ENCODE data around the gene TAGLN3. TPM values are rescaled to one million over a fixed set of nuclear protein-coding genes. Genes with fewer than 3 reads are reported as not detected.

The TAGLN3 gene
- polyA plus RNA-seq, 1 of the 3 experiments (the other 2 are of a cell fraction), result 19.6 TPM

DNA sequence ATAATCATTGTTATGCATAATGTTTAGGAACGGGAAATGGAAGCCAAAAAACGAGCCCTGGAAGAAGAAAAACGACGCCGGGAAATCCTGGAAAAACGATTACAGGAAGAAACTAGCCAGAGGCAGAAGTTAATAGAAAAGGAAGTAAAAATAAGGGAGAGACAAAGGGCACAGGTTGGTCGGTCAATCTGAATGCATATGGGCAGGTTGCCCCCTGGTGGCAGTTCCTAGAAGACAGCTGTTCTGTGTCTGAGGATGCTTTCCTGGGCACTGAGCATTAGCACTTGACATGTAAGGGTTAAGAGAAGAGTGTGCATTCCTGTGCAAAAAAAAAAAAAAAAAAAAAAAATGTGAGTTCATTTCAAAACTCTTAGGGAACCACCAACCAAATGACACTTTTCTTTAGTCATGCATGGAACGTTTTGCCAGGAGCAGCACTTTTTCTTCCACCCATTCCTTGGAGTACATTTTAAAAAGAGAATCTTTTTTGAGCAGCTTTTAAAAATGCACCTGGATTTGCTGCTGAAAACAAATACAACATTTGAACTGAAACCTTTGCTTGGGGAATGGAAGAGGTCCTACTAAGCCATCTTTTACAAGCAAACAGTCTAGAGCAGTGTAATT is 31.0 kb upstream of the TAGLN3 start:
- peak overlapping the region in 1 of 2 experiments; percentile 10; a peak in 1 of 4 replicates for H3K4me3 ChIP-seq (ENCODE audit: low read depth in 2 of 2, low read length in 1 of 2)
- peak overlapping the region; percentile 5; the same call in 1 of the 2 replicates for H3K9ac ChIP-seq
- no peaks in the 10 kb centered on the region for H3K79me2 ChIP-seq (ENCODE audit: insufficient read depth)
- POLR2A ChIA-PET, result interaction anchor here (0.6 kb wide), 1 partner anchor 11 kb away, joined by 3 read pairs; the partner anchor contains the start of gene ABHD10
- TF ChIP-seq FOXM1 (IDR thresholded peaks at IDR 0.05; ENCODE audit: low read depth), result no peak
- TF ChIP-seq RAD21 (IDR thresholded peaks at IDR 0.05; ENCODE audit: low read length), result peak; percentile 93
- TF ChIP-seq SIN3A (IDR thresholded peaks at IDR 0.05; ENCODE audit: borderline replicate concordance, low read depth, low read length), result 0 out of 2 replicates have a peak, but pooled peaks have one; percentile 53
- TF ChIP-seq, protein P1, sequence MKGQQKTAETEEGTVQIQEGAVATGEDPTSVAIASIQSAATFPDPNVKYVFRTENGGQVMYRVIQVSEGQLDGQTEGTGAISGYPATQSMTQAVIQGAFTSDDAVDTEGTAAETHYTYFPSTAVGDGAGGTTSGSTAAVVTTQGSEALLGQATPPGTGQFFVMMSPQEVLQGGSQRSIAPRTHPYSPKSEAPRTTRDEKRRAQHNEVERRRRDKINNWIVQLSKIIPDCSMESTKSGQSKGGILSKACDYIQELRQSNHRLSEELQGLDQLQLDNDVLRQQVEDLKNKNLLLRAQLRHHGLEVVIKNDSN (IDR thresholded peaks at IDR 0.05; ENCODE audit: borderline replicate concordance, low read depth), result no peak
- 0 out of 2 replicates have a peak, but pooled peaks have one; percentile 25 for TF ChIP-seq NRF1 (IDR thresholded peaks at IDR 0.05; ENCODE audit: low read depth, low read length)
- TF ChIP-seq, protein P2, sequence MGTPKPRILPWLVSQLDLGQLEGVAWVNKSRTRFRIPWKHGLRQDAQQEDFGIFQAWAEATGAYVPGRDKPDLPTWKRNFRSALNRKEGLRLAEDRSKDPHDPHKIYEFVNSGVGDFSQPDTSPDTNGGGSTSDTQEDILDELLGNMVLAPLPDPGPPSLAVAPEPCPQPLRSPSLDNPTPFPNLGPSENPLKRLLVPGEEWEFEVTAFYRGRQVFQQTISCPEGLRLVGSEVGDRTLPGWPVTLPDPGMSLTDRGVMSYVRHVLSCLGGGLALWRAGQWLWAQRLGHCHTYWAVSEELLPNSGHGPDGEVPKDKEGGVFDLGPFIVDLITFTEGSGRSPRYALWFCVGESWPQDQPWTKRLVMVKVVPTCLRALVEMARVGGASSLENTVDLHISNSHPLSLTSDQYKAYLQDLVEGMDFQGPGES (IDR thresholded peaks at IDR 0.05; ENCODE audit: low read depth, low read length), result no peak
- peak; percentile 96 for TF ChIP-seq SMC3 (IDR thresholded peaks at IDR 0.05; ENCODE audit: low read depth, low read length)
- TF ChIP-seq, protein P3, sequence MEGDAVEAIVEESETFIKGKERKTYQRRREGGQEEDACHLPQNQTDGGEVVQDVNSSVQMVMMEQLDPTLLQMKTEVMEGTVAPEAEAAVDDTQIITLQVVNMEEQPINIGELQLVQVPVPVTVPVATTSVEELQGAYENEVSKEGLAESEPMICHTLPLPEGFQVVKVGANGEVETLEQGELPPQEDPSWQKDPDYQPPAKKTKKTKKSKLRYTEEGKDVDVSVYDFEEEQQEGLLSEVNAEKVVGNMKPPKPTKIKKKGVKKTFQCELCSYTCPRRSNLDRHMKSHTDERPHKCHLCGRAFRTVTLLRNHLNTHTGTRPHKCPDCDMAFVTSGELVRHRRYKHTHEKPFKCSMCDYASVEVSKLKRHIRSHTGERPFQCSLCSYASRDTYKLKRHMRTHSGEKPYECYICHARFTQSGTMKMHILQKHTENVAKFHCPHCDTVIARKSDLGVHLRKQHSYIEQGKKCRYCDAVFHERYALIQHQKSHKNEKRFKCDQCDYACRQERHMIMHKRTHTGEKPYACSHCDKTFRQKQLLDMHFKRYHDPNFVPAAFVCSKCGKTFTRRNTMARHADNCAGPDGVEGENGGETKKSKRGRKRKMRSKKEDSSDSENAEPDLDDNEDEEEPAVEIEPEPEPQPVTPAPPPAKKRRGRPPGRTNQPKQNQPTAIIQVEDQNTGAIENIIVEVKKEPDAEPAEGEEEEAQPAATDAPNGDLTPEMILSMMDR (IDR thresholded peaks at IDR 0.05), result peak; percentile 87
- TF ChIP-seq, protein P4, sequence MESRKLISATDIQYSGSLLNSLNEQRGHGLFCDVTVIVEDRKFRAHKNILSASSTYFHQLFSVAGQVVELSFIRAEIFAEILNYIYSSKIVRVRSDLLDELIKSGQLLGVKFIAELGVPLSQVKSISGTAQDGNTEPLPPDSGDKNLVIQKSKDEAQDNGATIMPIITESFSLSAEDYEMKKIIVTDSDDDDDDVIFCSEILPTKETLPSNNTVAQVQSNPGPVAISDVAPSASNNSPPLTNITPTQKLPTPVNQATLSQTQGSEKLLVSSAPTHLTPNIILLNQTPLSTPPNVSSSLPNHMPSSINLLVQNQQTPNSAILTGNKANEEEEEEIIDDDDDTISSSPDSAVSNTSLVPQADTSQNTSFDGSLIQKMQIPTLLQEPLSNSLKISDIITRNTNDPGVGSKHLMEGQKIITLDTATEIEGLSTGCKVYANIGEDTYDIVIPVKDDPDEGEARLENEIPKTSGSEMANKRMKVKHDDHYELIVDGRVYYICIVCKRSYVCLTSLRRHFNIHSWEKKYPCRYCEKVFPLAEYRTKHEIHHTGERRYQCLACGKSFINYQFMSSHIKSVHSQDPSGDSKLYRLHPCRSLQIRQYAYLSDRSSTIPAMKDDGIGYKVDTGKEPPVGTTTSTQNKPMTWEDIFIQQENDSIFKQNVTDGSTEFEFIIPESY (IDR thresholded peaks at IDR 0.05; ENCODE audit: borderline replicate concordance, low read depth), result no peak
- no peak for TF ChIP-seq MXI1 (IDR thresholded peaks at IDR 0.05; ENCODE audit: low read depth, low read length)
- TF ChIP-seq TCF12 (IDR thresholded peaks at IDR 0.05), result no peak
- no peak for TF ChIP-seq GATA2 (CRISPR knock-in tag; IDR thresholded peaks at IDR 0.05)
- TF ChIP-seq, protein P5, sequence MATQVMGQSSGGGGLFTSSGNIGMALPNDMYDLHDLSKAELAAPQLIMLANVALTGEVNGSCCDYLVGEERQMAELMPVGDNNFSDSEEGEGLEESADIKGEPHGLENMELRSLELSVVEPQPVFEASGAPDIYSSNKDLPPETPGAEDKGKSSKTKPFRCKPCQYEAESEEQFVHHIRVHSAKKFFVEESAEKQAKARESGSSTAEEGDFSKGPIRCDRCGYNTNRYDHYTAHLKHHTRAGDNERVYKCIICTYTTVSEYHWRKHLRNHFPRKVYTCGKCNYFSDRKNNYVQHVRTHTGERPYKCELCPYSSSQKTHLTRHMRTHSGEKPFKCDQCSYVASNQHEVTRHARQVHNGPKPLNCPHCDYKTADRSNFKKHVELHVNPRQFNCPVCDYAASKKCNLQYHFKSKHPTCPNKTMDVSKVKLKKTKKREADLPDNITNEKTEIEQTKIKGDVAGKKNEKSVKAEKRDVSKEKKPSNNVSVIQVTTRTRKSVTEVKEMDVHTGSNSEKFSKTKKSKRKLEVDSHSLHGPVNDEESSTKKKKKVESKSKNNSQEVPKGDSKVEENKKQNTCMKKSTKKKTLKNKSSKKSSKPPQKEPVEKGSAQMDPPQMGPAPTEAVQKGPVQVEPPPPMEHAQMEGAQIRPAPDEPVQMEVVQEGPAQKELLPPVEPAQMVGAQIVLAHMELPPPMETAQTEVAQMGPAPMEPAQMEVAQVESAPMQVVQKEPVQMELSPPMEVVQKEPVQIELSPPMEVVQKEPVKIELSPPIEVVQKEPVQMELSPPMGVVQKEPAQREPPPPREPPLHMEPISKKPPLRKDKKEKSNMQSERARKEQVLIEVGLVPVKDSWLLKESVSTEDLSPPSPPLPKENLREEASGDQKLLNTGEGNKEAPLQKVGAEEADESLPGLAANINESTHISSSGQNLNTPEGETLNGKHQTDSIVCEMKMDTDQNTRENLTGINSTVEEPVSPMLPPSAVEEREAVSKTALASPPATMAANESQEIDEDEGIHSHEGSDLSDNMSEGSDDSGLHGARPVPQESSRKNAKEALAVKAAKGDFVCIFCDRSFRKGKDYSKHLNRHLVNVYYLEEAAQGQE (IDR thresholded peaks at IDR 0.05; ENCODE audit: low read depth, low read length), result no peak
- no peak for TF ChIP-seq FOSL2 (IDR thresholded peaks at IDR 0.05; ENCODE audit: borderline replicate concordance, low read depth)
- H3K27ac ChIP-seq (ENCODE audit: low read depth in 2 of 2, low read length in 1 of 2), result peak overlapping the region in 1 of 2 experiments; percentile 50; a peak in 1 of 4 replicates
- peaks cover 2 to 7% of the 10 kb centered on the region in 2 experiments; a peak in 2 of 4 replicates for H3K4me1 ChIP-seq (ENCODE audit: control insufficient read depth in 1 of 2, insufficient read depth in 2 of 2, low read depth in 1 of 2, low read length in 1 of 2)
- no peak overlapping the region for H2AFZ ChIP-seq (ENCODE audit: low read depth)
- no peaks in the 10 kb centered on the region for H3K9me2 ChIP-seq
- WGBS (ENCODE audit: low lambda C conversion rate), result 7% methylated on average over 8 of the region's 8 CpGs
- CTCF ChIA-PET, result interaction anchor here (0.6 to 12.2 kb wide), 45 partner anchors 10 to 1031 kb away, joined by 3 to 255 read pairs (median 4); partner anchors contain the start of genes ATG3, PHLDB2, SLC35A5 and TAGLN3
- DNase-seq, result peak; percentile 46
- H3K9me3 ChIP-seq, result no peaks in the 10 kb centered on the region
- no peaks in the 10 kb centered on the region for H4K20me1 ChIP-seq (ENCODE audit: insufficient read depth)
- no peaks in the 10 kb centered on the region for H3K27me3 ChIP-seq (ENCODE audit: insufficient read depth)
- H3F3A ChIP-seq (replicated peaks; ENCODE audit: insufficient read depth), result peaks cover 27% of the 10 kb centered on the region
- no peak overlapping the region for H3K4me2 ChIP-seq
- H3K36me3 ChIP-seq (replicated peaks in 1 of 2; ENCODE audit: control insufficient read depth in 1 of 2, insufficient read depth in 2 of 2, low read length in 1 of 2), result peaks cover 40 to 62% of the 10 kb centered on the region in 2 experiments

Data from SK-N-SH (cell line).